Brain microvascular endothelial cell (primary cell): ENCODE measurements around the gene PLXNA2.

Source experiments
- DNase-seq: peaks from one replicate; pipeline ENCODE4 v3.0.0-alpha.2; 2020
- H3K27ac ChIP-seq: fragments of 250-450 bp; sonication (Bioruptor Pico); 2 replicates; pipeline ENCODE4 v1.5.1; 2020; ENCODE audit warnings: mild to moderate bottlenecking, moderate library complexity
- H3K27me3 ChIP-seq: fragments of 250-450 bp; sonication (Bioruptor Pico); replicated peaks from 2 replicates; pipeline ENCODE4 v1.5.1; 2020; ENCODE audit warnings: mild to moderate bottlenecking
- H3K36me3 ChIP-seq: fragments of 250-450 bp; sonication (Bioruptor Pico); replicated peaks from 2 replicates; pipeline ENCODE4 v1.5.1; 2020; ENCODE audit warnings: mild to moderate bottlenecking
- H3K4me3 ChIP-seq: 2 replicates; pipeline ENCODE4 v1.5.1; 2011; ENCODE audit warnings: low read depth, mild to moderate bottlenecking, control low read depth, low read length, moderate library complexity
- in situ Hi-C: cut with HindIII; loops from 2 replicates; pipeline ENCODE4 v1.10.0; 2017; ENCODE audit warnings: low sequenced_read_pairs, low pct_ligation_motif_present
- TF ChIP-seq, protein P1 (sequence below): IDR thresholded peaks from 2 replicates; pipeline ENCODE4 v1.5.1; 2011; ENCODE audit warnings: low read depth, mild to moderate bottlenecking, moderate library complexity, low read length, control low read depth, inconsistent platforms; ENCODE audit errors: missing control alignments

Gene PLXNA2

DNA sequence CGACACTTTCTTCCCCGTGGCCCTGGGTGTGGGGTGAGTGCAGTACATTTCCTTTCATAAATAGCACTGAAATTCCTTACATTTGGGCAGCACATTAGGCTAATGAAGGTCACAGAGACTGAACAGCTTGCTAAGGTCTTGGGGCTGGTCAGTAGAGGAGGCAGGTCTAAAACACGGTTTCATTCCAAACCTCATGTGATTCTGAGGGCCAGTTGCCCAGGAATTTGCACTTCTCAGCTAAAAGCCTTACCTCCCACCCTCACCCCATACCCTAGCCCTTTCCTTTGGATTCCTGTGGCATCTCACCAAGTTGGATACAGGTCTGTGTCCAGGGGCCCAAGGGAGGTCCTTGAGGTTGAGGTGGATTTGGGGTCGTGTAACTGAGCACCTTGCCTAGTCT, 185.4 kb downstream of the PLXNA2 start:
- H3K27me3 ChIP-seq: no peaks in the 10 kb centered on the region
- DNase-seq: no peak
- TF ChIP-seq, protein P1, sequence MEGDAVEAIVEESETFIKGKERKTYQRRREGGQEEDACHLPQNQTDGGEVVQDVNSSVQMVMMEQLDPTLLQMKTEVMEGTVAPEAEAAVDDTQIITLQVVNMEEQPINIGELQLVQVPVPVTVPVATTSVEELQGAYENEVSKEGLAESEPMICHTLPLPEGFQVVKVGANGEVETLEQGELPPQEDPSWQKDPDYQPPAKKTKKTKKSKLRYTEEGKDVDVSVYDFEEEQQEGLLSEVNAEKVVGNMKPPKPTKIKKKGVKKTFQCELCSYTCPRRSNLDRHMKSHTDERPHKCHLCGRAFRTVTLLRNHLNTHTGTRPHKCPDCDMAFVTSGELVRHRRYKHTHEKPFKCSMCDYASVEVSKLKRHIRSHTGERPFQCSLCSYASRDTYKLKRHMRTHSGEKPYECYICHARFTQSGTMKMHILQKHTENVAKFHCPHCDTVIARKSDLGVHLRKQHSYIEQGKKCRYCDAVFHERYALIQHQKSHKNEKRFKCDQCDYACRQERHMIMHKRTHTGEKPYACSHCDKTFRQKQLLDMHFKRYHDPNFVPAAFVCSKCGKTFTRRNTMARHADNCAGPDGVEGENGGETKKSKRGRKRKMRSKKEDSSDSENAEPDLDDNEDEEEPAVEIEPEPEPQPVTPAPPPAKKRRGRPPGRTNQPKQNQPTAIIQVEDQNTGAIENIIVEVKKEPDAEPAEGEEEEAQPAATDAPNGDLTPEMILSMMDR: no peak
- H3K4me3 ChIP-seq: no peak overlapping the region
- H3K27ac ChIP-seq: no peak overlapping the region
- H3K36me3 ChIP-seq: peaks cover 13% of the 10 kb centered on the region
- in situ Hi-C loops: no loop called here

DNA sequence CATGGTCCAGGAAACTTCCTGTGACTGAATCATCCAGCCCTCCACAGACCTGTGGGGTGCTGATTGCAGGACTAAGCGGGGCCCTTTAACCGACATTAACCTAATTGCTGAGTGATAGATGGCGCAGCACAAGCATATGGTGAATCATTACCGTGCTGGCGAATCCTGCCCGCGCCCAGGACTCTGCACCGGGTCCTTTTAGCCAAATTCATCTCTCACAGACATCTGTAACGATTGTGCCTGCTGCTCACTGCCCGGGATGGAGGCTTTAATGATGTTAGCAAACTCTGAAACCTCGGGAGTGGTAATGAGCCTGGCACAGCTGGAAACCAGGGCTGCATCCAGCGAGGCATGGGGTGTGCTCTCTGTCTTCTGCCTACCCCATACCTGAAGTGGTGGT, 185.9 kb downstream of the PLXNA2 start:
- Histone ChIP-seq H3K36me3 (peaks cover 14% of the 10 kb centered on the region), H3K27me3 (no peaks in the 10 kb centered on the region), H3K27ac (no peak overlapping the region), H3K4me3 (no peak overlapping the region)
- in situ Hi-C loops: no loop called here
- DNase-seq: no peak
- TF ChIP-seq, protein P1: no peak

DNA sequence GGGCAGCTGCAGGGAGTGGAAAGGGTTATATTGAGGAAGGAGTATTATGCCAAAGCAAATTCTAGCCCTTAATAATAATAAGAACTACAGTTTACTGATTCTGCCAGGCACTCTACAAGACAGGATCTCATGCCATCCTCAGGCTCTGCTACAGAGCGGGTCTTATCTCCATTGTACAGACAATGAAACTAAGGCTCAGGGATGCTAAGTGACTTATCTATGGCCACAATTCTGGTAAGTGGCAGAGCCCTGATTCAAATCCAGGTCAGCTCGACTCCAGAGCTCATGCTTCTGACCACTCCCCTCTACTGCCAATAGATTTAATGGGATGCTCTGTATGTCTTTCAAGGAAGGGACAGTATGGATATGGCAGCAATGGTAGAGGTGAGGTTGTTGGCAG, 187.1 kb downstream of the PLXNA2 start:
- in situ Hi-C loops: no loop called here
- no peak for DNase-seq
- Histone ChIP-seq H3K4me3 (no peak overlapping the region), H3K27ac (no peak overlapping the region), H3K27me3 (no peaks in the 10 kb centered on the region), H3K36me3 (peaks cover 21% of the 10 kb centered on the region)
- TF ChIP-seq, protein P1: no peak

DNA sequence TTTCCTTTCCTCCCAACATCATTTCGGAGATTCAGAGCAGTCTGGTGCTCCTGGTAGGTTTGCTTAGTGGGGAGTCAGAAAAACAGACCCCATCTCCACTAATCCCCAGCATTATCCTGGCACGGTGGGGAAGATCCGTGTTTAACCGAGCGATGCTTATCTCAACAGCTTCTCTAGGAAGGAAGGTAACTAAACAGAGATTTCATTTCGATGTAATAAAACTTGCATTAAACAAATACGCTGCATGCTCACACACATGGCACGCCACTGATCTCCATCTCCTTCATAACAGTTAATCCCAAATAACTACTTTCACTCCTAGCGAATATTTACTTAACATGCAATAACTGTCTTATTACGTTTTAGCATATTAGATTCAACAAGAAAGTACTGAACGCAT, 188.6 kb downstream of the PLXNA2 start:
- Histone ChIP-seq H3K27ac (no peak overlapping the region), H3K27me3 (no peaks in the 10 kb centered on the region), H3K36me3 (peaks cover 30% of the 10 kb centered on the region), H3K4me3 (no peak overlapping the region)
- TF ChIP-seq, protein P1: no peak
- in situ Hi-C loops: no loop called here
- no peak for DNase-seq

DNA sequence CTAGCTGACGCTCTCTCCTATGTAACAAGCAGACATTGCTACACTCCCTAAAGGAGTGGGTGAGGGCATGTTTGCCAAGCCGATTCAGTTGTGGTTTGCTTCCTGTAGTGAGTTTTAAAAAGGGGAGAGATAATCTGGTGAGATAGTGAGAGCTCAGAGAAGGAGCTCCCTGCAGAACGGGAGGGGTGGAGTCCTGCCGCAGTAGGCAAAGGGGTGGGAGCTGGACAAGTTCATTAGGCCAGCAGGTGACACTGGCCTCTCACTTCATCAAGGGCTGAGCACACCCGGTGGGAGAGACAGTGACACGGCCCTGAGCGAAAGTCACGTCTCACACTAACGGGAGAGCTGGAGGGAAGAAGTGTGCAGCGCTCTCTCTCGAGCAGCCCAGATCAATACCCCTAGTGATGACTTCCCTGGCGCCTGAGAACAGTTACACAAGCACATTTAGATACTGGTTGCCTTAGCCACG, 189.2 kb downstream of the PLXNA2 start:
- H3K27ac ChIP-seq: no peak overlapping the region
- H3K4me3 ChIP-seq: no peak overlapping the region
- no peaks in the 10 kb centered on the region for H3K27me3 ChIP-seq
- TF ChIP-seq, protein P1: no peak
- in situ Hi-C loops: no loop called here
- H3K36me3 ChIP-seq: peaks cover 29% of the 10 kb centered on the region
- no peak for DNase-seq

DNA sequence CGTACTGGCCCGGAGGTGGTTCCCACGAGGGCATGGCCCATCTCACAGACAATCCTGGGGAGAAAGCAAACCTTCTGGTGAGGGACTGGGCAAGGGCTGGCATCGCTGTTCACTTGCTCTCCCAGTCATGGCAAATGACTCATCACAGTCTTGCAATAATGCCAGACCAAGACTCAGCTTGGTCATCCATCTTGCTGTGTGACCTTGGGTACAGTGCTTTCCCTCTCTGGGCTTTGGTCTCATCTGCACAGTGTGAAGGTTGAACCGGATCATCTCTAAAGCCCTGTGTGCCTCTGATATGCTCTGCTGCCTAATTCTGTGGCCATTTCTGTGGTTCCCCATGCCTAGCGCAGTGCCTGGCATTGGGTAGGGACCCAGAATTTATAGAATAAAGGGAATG, 189.7 kb downstream of the PLXNA2 start:
- TF ChIP-seq, protein P1: no peak
- peaks cover 31% of the 10 kb centered on the region for H3K36me3 ChIP-seq
- no peak overlapping the region for H3K4me3 ChIP-seq
- no peaks in the 10 kb centered on the region for H3K27me3 ChIP-seq
- no peak for DNase-seq
- in situ Hi-C loops: no loop called here
- H3K27ac ChIP-seq: no peak overlapping the region
